HG02981 (cell line): ENCODE data around the gene TMBIM1.
A peak's percentile ranks its signal among the peaks of the same experiment; 100 is the strongest.

Experiments used
- ATAC-seq: cut with Tn5 transposase; IDR thresholded peaks from one replicate; pipeline ENCODE4 v1.9.1; 2021; ENCODE audit warnings: mild to moderate bottlenecking, moderate library complexity; ENCODE audit not compliant: unreplicated experiment

The TMBIM1 gene

DNA sequence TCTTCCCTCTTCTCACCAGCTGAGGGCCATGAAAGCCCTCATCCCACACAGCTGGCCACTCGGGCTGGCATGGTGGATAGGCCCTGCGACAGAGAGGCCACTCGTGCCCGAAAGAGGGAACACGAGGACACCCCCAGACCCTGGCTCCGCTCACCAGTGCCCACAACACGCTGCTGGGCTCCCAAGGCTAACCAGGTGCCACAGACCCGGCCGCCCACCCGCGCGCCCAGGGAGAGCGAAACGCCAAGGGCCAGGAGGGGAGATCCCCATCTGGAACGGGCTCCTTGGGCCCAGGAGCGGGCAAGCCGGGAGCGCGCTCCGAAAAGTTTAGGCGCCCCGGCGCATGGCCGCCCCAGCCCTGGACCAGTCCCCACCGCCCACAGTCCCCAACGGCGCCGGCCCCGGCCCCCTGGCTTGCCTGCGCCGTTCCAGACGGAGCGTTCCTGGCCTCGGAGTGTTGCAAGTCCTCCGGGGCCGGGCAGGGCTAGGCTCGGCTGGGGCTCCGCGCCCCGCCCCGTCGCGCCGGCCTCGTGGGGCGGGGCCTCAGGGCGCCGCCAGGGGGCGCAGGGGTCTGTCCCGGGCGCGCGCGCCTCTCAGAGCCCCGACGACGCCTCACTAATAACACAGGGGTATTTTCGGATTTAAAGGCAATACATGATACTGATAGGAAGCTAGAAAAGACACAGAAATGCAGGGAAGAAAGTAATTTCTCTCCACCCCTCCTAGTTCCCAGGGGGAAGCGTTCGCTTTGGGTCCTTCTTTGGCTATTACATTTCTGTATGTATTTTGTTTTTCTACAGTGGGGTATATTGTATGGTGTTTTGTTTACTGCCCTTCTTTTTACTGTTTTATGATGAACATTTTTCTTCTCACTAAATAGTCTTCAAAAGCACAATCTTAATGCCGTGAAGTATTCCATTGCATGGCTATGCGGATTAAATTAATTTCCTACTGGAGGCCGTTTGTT lies at the start of gene TMBIM1:
Gene TMBIM1 (minus strand): TSS at position 456 of the 967 bp plus-strand sequence. CDS start 10,362 bp downstream, outside the sequence.
- peak; percentile 70 for ATAC-seq

DNA sequence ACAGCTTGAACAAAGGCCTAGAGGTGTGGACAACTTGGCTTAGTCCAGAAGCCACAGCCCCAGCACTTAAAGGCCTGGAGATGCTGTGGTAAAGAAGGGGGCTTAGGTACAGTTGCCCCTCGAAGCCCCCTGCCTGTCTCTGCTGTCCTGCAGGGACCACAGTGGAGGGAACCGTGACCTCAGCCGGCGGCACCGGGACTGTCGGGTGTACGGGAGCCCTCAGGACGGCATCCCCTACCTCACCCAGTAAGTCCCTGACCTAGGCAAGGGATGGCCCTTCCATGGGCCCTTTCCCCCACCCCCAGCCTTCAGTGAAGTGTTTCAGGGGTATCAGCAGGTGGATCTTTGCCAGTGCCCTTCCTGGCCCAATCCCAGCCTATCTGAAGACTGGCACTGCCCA lies 49.1 kb upstream of the TMBIM1 start:
- no peak for ATAC-seq

DNA sequence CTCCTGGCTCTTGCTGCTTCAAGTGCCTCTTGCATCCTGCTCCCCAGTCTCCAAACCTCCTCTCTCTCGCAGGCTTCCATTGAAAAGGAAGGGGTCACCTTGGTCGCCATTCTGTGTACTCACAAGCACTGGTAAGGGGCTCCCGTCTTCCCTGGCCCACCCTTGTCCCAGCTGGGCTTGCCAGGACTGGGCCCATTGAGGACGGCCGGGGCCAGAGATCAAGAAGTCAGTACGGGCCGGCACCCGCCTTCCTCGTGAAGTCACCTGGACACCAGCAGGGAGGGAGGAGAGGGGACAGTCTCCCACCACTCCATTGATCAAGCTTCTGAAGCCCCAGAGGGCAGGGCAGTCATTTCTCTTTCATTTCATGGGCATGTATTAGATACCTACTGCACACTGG lies 48.4 kb upstream of the TMBIM1 start:
- ATAC-seq: no peak

- no peak for ATAC-seq
These were observed 42.2 kb upstream of the TMBIM1 start for GRCh38 chr2:218334531-218334930.

DNA sequence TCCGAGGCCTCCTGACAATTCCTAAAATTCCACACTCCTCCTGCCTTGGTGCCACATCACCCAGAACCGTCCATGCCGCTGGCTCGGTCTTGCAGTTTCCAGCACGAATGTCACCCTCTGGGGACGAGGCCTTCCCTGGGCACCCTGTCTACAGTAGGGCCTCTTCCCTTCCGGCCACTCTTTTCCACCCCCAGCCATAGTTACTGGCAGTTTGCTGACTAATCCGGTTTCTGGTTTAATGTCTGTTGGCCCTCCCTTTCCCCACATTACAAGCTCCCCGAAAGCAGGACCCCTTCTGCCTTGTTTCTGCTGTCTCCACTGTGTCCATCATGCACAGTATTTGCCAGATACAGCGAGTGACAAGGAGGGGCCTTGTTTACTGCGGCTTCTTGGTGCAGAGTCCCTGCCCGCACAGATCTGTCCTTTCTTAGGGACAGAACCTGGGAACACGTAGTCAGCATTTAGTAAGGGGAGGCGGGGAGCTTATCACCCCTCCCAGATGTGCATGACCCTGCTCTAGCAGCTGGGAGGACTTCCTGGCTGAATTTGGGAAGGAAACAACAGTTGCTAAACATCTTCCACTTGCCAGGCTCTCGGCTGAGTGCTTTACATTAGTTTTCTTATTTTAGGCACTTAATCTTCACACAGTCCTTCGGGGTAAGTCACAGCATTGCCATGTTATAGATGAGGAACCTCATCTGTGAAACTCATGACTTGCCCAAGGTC lies 40.8 kb upstream of the TMBIM1 start:
- ATAC-seq: no peak

DNA sequence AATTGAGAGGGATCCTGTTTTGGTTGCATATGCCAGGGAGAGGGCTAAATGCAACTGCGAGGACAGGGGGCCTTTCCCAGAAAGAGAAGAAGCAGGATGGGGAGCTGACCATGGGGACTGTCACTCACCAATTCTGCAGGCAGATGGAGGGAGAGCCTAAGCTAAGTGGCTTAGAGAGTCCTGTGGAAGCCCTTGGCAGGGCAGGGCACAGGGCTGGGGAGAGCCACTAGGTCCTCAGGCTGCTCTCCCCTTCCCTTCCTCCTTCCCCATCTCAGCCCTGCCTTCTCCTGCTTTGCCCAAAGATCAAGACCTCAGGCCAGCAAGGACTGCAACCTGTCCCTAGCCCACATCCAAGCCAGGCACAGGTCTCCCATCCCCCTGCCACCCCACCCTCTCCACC lies 40.0 kb upstream of the TMBIM1 start:
- no peak for ATAC-seq

- no peak for ATAC-seq
These were observed 39.4 kb upstream of the TMBIM1 start for GRCh38 chr2:218331745-218332144.

- peak; percentile 44 for ATAC-seq
These were observed 37.7 kb upstream of the TMBIM1 start for GRCh38 chr2:218329826-218330593.

DNA sequence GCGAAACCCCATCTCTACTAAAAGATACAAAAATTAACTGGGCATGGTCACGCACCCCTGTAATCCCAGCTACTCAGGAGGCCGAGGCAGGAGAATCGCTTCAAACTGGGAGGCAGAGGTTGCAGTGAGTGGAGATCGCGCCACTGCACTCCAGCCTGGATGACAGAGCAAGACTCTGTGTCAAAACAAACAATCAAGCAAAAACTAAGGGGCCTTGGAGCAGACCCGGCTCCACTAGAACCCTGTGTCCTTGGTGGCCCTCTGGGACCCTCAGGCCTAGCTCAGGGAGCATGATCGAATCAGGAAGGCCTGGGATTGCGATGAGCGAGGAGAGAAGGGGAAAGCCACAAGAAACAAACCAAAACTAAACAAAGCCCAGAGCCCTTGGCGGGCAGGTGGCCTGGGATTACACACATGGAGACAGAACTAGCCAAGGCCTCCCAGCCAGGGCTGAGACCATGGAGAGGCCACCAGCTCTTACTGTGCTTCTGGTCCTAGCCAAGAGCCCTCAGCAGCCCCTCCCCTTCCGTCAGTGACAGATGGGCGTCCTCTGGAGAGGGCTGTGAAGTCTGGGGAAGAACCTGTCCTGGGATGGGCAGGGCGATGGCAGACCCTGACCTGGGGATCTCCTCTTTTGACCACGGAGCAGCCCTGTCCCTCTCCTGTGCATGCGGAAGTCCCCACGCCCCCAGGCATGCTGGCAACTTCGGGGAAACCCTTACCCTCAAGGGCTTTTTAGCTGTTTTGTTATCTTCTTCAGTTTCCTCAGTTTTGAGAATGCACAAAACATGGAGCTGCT lies 36.9 kb upstream of the TMBIM1 start:
- peak; percentile 38 for ATAC-seq

- ATAC-seq: no peak
These were observed 36.0 kb upstream of the TMBIM1 start for GRCh38 chr2:218328294-218328693.

DNA sequence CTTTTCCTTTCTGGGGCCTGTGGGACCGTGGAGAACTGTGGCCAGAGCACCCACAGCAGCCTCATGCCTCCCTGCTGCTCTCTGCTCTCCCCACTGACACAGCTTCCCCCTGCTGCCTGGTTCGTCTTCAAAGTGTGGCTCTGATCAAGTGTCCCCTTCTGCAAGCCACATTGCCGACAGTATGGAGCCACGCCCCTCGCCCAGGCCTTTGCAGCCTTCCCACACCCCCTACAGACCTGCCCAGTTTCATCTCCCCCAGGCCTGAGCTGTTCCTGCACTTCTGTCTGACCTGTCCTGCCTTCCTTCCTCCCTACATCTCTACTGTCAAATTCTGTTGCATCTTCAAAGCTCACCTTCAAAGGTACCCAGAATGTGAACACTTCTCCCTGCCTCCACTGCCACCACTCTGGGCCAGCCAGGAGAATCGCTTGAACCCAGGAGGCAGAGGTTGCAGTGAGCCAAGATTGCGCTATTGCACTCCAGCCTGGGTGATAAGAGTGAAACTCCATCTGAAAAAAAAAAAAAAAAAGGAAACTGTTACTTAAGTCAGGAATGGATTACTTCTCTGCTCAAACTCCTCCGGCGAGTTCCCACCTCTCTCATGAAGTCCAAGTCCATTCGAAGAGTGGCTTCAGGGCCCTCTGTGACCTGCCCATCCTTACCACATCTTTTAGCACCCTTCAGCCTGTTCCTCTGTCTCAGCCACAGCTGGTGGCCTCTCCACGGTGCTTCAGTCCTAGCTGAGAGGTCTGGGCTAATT lies 35.3 kb upstream of the TMBIM1 start:
- no peak for ATAC-seq

GRCh38 chr2:218326315-218326714 lies 34.0 kb upstream of the TMBIM1 start:
- ATAC-seq: no peak

DNA sequence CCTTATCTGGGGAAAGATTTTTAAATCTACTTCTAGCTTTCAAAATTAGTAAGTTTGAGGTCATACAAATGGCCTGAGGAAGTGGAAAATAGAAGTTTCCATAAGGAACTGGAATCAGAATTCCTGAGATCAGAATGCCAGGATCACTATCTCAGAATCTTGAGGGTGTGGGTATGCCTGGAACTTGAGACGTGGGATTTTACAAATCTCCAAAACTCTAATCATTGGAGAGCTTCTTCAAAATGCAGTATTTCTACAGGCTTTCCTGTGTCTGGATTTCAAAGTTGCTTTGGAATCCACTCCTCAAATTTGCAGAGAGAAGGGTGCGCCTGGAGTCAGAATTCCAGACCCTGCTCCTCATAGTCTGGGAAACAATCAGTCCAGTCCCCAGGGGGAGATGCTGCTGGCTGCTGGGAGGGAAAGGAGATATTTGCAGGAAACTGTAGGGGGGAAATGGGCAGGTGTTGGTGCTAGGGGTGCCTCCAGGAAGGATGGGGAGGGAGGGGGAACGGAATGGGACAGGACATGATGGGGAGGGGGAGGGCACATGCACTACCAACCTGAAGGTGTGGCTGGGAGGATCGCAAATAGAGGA lies 33.4 kb upstream of the TMBIM1 start:
- ATAC-seq: no peak

DNA sequence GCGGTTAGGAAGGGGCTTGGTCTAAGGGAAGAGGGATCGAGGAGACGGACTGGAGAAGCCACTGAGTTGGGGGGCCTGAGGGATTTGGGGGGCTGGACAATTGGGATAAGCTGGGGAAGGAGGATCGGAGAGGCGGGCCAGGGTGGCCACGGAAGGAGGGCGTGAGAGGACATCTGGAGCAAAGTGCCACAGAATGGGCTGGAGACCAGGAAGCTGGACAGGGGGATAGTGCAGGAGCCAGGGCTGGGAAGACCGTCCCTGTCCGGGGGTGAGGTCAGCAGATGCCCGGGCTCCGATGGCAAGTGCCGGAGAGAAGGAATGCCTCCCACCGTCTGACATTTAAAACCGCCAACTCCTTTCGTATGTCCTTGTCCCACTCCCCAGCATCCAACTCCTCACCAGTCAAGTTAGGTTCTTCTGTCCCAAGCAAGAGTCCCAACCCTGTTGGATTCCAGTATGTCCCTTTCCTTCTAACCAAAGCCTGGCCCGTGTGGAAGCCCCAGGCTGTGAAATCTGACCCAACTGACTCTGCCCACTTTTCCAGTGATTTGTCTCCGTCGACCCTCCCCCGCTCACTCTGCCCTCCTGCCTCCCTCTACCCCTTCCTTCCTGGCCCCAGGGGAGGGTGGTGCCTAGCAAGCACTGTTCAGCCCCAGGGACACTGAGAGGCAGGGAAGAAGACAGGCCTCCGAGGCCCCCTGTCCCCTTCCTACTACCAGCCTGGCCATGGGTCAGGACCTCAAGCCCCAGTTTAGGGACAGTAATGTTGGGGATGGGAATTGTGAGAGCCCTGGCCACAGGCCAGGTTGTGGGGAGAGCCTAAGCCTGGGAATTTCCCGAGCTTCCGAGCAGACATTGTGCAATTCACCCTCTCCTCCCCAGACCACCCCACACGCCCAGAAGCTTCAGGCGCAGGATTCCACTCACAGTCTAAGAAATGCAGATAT lies 31.5 kb upstream of the TMBIM1 start:
- ATAC-seq: no peak

DNA sequence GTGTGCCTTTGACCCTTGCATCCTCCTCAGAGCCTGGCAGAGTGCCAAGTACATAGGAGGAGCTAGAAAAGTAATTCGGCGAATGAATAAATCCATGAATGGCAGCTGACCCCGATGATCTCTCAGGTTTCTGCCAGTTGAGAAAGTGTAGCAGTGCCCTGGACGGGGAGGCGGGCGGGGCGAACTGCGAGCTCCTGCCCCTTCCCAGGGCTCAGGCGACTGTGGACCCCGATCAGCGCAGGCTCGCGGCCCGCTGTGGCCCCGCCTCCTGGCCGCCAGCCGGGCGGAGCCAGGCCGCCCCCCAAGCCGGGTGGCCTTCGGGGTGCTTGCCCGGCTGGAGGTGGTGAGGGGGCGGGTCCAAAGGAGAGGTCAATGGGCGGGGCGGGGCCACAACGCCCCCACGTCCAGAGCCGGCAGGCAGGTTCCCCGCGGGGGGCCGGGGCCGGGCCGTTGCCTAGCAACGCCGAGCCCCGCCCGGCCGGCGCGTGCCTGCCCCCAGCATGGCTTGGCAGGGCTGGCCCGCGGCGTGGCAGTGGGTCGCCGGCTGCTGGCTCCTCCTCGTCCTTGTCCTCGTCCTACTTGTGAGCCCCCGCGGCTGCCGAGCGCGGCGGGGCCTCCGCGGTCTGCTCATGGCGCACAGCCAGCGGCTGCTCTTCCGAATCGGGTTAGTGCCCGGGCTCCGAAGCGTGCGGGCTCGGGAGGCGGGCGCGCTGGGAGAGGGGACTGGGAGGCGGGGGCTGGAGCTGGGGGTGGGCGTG lies 30.6 kb upstream of the TMBIM1 start:
- peak; percentile 74 for ATAC-seq

- ATAC-seq: no peak
These were observed 28.5 kb upstream of the TMBIM1 start for GRCh38 chr2:218320704-218321336.

GRCh38 chr2:218319813-218320365 lies 27.6 kb upstream of the TMBIM1 start:
- no peak for ATAC-seq
